ENCODE data around the gene MAP4K4. TPM values are rescaled to one million over a fixed set of nuclear protein-coding genes. Genes with fewer than 3 reads are reported as not detected.

MAP4K4 gene
- total and polyA plus RNA-seq, 2 of the 13 experiments (the other 11 are each of a cell fraction or from before 2014, with no cell fraction given) = 105 to 264 TPM

DNA sequence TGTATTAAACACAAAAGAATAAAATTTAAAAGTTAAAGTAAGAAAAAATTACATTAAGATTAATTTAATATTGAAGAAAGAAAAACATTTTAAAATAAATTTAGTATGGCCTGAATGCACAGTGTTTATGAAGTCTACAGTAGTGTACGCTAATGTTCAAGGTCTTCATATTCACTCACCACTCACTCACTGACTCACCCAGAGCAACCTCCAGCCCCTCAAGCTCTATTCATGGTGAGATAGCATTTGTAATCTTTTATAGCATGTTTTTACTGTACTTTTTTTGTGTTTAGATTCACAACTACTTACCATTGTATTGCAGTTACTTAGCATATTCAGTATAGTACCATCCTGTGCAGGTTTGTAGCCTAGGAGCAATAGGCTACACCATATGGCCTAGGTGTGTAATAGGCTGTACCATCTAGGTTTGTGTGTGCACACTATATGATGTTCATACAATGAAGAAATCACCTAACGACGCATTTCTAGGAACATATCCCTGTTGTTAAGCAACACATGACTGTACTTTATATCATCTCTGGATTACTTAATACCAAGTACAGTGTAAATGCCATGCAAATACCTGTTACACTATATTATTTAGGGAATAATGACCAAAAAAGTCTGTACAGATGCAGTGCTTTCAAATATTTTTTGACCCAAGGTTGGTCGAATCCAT is 150.3 kb downstream of the MAP4K4 start:
- Histone ChIP-seq H3K4me1 (ENCODE audit: insufficient read depth, low read length) (peaks cover 4% of the 10 kb centered on the region; the same call in 1 of the 2 replicates), H3K27ac (ENCODE audit: extremely low read length, insufficient read depth, low read length) (no peak overlapping the region), H3K27me3 (ENCODE audit: control insufficient read depth in 1 of 2, insufficient read depth in 2 of 2, low read length in 2 of 2) (no peaks in the 10 kb centered on the region), H4K20me1 (ENCODE audit: insufficient read depth, low read length) (no peaks in the 10 kb centered on the region; the same call in 1 of the 2 replicates), H3K4me2 (ENCODE audit: low read depth, low read length) (no peak overlapping the region), H3K79me2 (ENCODE audit: insufficient read depth, low read length) (no peaks in the 10 kb centered on the region), H3K36me3 (replicated peaks in 1 of 2; ENCODE audit: control insufficient read depth in 1 of 2, insufficient read depth in 2 of 2, low read length in 2 of 2) (peaks cover 32 to 83% of the 10 kb centered on the region in 2 experiments), H3K9me3 (ENCODE audit: low read length) (no peaks in the 10 kb centered on the region), H3K9ac (ENCODE audit: insufficient read depth, low read depth, low read length) (no peak overlapping the region), H2AFZ (ENCODE audit: low read length) (no peak overlapping the region), H3K4me3 (replicated peaks in 1 of 3; ENCODE audit: insufficient read depth in 1 of 3, low read depth in 2 of 3, low read length in 3 of 3) (no peak overlapping the region)
- in situ Hi-C loops (cut with HindIII; ENCODE audit: extremely low pct_ligation_motif_present, low pct_unique_long_range_greater_than_20kb) (no loop called here), intact Hi-C loops (cut with micrococcal nuclease; ENCODE audit: unreplicated experiment) (no loop called here)
- POLR2A ChIA-PET = no interaction called here
- WGBS (ENCODE audit: low lambda C conversion rate) = 96% methylated on average over 4 of the region's 4 CpGs
- DNase-seq (ENCODE audit: low spot score) = no peak
- peak; percentile 14; the same call in 1 of the 3 replicates for ATAC-seq
- no peak for FAIRE-seq
- no peak for TF ChIP-seq RBFOX2 (IDR thresholded peaks at IDR 0.05; ENCODE audit: low read depth, low read length)
- CTCF ChIA-PET (ENCODE audit: low intra/inter-chr PET ratio, low total read pairs) = no interaction called here
- BruUV-seq (replicated peaks) = no TSS peak

DNA sequence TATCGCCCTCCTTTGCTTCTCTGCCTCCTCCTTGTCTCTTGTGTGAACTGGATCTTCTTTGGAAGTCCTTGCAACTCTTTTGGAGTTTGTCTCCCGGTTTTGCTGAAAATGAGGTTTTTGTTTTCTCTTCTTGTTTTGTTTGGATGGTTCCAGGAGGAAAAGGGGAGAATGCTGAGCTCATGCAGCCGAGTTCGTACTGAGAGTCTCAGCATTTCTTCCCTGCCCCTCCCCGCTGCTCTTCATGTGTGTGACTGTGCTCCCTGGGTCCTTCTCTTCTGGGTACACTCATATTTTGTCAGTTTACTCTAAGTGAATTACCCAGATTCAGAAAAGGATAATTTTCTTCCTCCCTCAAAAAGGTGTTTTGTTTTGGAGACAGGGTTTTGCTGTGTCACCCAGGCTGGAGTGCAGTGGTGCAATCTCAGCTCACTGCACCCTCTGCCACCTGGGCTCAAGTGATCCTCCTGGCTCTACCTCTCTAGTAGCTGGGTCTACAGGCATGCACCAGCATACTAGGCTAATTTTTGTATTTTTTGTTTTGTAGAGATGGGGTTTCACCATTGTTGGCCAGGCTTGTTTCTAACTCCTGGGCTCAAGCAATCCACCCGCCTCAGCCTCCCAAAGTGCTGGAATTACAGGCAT is 151.4 kb downstream of the MAP4K4 start:
- POLR2A ChIA-PET = no interaction called here
- FAIRE-seq = no peak
- Histone ChIP-seq H4K20me1 (ENCODE audit: insufficient read depth, low read length) (no peaks in the 10 kb centered on the region; the same call in 1 of the 2 replicates), H3K9me3 (ENCODE audit: low read length) (no peaks in the 10 kb centered on the region), H3K4me3 (replicated peaks in 1 of 3; ENCODE audit: insufficient read depth in 1 of 3, low read depth in 2 of 3, low read length in 3 of 3) (no peak overlapping the region), H3K4me1 (ENCODE audit: insufficient read depth, low read length) (peaks cover 4% of the 10 kb centered on the region; the same call in 1 of the 2 replicates), H3K36me3 (replicated peaks in 1 of 2; ENCODE audit: control insufficient read depth in 1 of 2, insufficient read depth in 2 of 2, low read length in 2 of 2) (peaks cover 32 to 83% of the 10 kb centered on the region in 2 experiments), H3K27ac (ENCODE audit: extremely low read length, insufficient read depth, low read length) (no peak overlapping the region), H3K4me2 (ENCODE audit: low read depth, low read length) (no peak overlapping the region), H2AFZ (ENCODE audit: low read length) (no peak overlapping the region), H3K9ac (ENCODE audit: insufficient read depth, low read depth, low read length) (no peak overlapping the region), H3K27me3 (ENCODE audit: control insufficient read depth in 1 of 2, insufficient read depth in 2 of 2, low read length in 2 of 2) (no peaks in the 10 kb centered on the region), H3K79me2 (ENCODE audit: insufficient read depth, low read length) (no peaks in the 10 kb centered on the region)
- CTCF ChIA-PET (ENCODE audit: low intra/inter-chr PET ratio, low total read pairs) = no interaction called here
- ATAC-seq = no peak
- TF ChIP-seq, protein P1, sequence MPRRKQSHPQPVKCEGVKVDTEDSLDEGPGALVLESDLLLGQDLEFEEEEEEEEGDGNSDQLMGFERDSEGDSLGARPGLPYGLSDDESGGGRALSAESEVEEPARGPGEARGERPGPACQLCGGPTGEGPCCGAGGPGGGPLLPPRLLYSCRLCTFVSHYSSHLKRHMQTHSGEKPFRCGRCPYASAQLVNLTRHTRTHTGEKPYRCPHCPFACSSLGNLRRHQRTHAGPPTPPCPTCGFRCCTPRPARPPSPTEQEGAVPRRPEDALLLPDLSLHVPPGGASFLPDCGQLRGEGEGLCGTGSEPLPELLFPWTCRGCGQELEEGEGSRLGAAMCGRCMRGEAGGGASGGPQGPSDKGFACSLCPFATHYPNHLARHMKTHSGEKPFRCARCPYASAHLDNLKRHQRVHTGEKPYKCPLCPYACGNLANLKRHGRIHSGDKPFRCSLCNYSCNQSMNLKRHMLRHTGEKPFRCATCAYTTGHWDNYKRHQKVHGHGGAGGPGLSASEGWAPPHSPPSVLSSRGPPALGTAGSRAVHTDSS (CRISPR knock-in tag; conservative IDR thresholded peaks at IDR 0.05) = no peak
- peak; percentile 5 for TF ChIP-seq RBM22 (optimal IDR thresholded peaks at IDR 0.05; ENCODE audit: low read length)
- in situ Hi-C loops (cut with HindIII; ENCODE audit: extremely low pct_ligation_motif_present, low pct_unique_long_range_greater_than_20kb) = no loop called here
- WGBS (ENCODE audit: low lambda C conversion rate) = 98% methylated on average over 6 of the region's 6 CpGs
- intact Hi-C loops (cut with micrococcal nuclease; ENCODE audit: unreplicated experiment) = no loop called here
- DNase-seq (ENCODE audit: low spot score) = no peak
- no TSS peak for BruUV-seq (replicated peaks)
